ENCODE results near the gene IGFL1.

- TF ChIP-seq CTCF (conservative IDR thresholded peaks at IDR 0.05 in 1 of 2, IDR thresholded peaks at IDR 0.05 in 1 of 2; ENCODE audit: extremely low read depth in 1 of 2, insufficient read depth in 1 of 2, low read depth in 1 of 2, low read length in 2 of 2) (no peak), EZH2 (IDR thresholded peaks at IDR 0.05; ENCODE audit: borderline replicate concordance, low read length) (no peak)
Observed at GRCh38 chr19:46221152-46221551, 8.4 kb upstream of the IGFL1 start.

Measured in mammary epithelial cell (primary cell).